Erythroblast (primary cell): Measurements from ENCODE around the gene REPS2.

Source experiments
- GATA1 ChIP-seq: IDR thresholded peaks from 2 replicates; pipeline ENCODE4 v1.6.1; 2011; ENCODE audit warnings: low read depth, mild to moderate bottlenecking, control low read depth, low read length, moderate library complexity
- POLR2A ChIP-seq: IDR thresholded peaks from 2 replicates; pipeline ENCODE4 v1.6.1; 2011; ENCODE audit warnings: mild to moderate bottlenecking, low read length

GRCh38 chrX:17039826-17040225 lies 93.4 kb downstream of the REPS2 start:
- TF ChIP-seq POLR2A (no peak), GATA1 (no peak)
